NCI-H2196 (cell line): ENCODE results near the gene MGAT5.

Experiments used
- DNase-seq: peaks from one replicate; lab custom pipeline; 2025; ENCODE audit not compliant: unreplicated experiment; lab: John Stamatoyannopoulos, UW

Gene MGAT5, protein sequence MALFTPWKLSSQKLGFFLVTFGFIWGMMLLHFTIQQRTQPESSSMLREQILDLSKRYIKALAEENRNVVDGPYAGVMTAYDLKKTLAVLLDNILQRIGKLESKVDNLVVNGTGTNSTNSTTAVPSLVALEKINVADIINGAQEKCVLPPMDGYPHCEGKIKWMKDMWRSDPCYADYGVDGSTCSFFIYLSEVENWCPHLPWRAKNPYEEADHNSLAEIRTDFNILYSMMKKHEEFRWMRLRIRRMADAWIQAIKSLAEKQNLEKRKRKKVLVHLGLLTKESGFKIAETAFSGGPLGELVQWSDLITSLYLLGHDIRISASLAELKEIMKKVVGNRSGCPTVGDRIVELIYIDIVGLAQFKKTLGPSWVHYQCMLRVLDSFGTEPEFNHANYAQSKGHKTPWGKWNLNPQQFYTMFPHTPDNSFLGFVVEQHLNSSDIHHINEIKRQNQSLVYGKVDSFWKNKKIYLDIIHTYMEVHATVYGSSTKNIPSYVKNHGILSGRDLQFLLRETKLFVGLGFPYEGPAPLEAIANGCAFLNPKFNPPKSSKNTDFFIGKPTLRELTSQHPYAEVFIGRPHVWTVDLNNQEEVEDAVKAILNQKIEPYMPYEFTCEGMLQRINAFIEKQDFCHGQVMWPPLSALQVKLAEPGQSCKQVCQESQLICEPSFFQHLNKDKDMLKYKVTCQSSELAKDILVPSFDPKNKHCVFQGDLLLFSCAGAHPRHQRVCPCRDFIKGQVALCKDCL

DNA sequence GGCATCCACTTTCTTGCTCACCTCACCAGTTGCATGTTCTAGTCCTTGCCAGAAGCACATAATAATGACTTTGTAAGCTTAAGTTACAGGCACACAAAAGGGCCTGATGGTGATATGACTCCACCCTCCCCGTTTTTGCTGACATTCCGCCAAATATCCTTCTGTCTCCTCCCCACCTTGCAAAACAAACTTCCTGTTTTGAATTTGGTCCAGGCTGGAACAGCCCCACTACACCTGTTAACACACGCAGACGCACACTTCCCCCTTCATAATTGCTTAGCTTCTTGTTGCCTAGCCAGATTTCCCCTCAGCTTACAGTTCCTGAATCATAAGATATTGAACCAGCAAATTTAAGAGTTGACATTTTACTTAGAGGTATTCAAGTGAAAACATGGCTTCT, at the start of gene MGAT5:
TSS of gene MGAT5 (plus strand) at position 269 of the 400 bp plus-strand sequence. CDS start 332 bp downstream, outside the sequence.
- peak; percentile 92 for DNase-seq

DNA sequence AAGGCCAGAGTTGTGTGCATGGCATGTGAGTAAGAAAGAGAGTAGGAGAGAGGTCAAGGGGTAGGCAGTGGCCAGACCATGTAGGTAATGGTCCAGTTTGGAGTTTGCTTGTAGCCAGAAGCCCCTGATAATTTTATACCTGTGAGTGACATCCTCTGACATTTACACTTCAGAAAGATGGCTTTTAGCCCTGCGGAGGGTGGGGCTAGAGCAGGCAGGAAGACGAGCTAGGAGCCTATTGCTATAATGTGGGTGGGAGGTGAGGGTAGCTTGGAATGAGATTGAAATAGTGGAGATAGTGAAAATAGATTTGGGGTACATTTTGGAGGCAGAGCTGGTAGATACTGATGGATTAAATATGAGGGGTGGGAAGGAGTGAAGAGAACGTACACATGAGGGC, 48.8 kb upstream of the MGAT5 start:
- no peak for DNase-seq

DNA sequence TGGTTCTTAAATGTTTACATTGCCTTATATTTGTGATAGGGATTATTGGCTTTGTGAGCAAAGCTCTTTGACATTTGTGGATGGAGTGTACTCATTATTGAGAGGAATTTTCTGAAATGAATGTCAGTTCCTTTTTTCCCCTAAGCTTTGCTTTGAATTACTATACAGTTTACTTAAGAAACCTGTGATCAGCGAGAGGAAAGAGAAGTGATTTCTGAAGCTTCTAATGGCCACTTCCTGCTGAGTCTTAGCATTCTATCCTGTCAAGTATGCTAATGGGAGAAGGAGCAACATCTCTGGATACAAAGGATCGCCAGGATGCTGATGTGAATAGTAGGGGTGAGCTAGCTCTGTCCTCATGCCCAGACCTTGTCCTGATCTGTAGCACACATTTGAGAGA, 47.8 kb upstream of the MGAT5 start:
- no peak for DNase-seq

DNA sequence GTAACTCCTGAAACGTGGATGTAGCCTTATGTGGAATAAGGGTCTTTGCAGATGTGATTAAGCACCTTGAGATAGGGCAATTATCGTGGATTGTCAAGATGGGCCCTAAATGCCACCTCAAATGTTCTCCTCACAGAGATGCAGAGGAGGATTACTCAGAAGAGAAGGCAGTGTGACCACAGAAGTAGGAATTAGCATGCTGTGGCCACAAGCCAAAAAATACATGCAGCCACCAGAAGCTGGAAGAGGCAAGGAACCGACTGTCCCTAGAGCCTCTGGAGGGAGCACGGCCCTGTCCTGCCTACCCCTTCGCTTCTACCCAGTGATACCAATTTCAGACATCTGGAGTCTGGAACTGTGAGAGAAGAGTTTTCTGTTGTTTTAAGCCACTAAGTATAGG, 47.3 kb upstream of the MGAT5 start:
- no peak for DNase-seq

DNA sequence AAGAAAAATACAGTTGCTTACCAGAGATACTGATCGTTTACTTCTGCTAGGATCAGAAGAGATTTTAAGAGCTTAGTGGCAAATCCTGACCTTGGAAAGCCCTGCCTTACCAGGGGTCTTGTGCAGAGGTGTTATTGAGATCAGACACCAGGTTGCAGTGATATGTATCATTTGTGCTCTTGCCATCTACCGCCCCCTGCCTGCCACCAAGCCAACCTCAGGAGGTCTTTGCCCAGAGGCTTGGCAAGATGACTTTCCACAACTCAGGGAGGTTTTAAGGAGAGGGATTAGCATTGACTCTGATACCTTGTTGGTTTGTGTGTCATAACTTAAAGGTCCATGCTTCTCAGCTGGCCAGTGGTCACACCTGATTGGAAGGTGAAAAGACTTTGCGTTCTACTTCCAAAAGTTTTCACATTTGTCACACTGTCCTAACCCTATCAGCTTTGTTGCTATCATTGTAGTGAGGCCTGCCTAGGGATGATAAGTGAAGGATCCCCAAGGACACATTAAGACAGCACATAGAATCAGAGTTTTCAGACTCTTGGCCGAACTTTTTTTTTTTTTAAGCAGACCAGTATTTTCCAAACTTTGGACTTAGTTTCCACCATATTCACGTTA, 46.2 kb upstream of the MGAT5 start:
- DNase-seq, result no peak

DNA sequence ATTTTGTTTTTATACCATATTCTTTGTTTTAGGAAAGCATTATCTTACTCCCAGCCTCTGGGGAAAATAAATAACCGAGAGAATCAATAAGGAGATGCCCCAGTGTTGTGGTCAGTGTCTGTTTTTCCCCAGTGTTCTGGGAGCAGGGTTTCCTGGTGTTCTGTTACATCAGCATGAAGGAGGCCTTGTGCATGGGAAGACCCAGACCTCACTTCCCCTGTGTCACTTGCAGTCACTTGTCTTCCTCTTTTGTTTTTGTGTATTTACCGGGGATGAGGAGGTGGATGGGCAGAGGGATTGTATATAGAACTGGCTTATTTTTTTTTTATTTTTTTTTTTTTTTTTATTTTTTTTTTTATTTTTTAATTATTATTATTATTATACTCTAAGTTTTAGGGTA, 45.0 kb upstream of the MGAT5 start:
- DNase-seq, result no peak

DNA sequence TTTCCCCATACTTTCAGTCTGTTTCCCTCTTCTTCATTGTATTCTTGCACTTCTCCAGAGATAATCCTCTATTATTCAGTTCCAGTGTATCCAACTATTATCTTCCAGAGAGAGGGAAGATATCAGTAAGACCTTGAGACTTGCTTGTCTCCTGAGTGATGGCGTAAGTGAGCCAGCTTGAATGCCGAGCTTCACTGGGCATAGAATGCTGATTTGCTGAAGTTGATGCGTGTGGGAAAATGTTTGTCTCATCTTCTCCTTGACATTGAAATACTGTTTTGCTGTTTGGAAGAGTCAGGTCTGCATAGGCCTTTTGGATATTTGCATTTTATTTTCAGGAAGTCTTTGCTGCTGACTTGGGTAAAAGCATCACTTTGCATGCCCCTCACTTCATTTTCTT, 41.1 kb upstream of the MGAT5 start:
- no peak for DNase-seq

DNA sequence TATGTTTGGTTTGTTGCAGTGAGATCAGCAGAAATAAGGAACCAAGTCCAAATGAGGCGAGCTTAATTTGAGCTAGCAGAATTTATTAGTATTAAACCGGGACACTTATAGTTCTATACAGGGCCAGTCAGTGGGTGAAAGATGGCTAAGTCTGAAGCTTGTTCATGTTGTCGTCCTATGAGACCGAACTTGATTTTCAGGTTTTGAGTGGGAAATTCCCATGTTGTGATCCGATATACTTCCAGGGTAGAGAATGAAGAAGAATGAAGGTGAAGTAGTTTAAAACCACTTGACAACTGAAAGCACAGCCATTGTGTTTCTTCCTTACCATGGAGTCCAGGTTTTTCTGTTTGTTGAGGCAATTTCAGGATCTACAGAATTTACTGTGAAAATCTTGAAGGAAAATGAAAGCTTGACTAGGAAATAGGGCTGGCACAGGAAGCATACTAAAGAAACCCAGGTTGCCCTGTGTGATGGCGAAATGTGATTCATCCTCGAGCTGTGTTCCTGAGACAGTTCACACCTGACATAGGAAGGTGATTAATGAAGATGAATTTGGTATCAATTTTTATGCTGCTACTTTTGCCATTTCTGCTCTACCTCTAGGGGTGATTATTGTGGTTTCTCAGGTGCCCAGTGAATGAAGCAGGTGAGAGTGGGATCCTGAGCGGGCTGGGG, 37.6 kb upstream of the MGAT5 start:
- peak; percentile 12 for DNase-seq

DNA sequence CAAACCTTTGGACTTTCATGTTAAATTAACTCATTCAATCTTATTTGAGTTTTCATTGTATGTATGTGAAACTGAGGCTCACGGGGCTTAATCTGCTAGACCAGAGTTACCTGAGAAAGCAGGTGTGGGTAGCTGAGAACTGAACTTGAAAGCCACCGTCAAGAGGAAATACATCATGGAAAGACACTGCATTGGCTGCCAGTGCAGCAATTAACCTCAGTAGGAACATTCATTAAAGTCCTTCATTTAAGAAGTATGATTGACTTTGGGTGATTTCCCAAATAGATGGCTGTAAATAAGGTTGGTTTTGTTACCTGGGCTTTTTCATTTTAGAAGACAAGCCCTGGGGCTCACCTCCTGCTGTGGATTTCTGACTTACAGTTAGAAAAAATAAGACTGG, 36.5 kb upstream of the MGAT5 start:
- DNase-seq, result no peak

DNA sequence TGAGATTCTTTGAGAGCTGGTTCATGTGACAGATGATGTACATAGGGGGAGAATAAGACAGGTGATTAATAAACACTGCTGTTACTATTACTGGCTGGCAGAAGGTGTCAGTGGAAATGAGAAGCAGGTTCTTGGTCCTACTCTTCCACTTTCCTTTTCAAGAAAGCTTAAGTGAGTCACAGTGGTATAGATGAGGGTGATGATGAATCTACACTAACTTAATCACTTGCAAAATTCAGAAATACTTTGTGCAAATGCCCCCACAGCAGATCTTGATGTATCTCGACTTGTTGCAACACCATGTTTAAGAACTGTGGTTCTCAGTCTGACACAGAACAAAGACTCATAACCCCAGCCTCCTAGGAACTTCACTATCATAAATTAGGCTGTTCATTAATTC, 35.9 kb upstream of the MGAT5 start:
- no peak for DNase-seq

DNA sequence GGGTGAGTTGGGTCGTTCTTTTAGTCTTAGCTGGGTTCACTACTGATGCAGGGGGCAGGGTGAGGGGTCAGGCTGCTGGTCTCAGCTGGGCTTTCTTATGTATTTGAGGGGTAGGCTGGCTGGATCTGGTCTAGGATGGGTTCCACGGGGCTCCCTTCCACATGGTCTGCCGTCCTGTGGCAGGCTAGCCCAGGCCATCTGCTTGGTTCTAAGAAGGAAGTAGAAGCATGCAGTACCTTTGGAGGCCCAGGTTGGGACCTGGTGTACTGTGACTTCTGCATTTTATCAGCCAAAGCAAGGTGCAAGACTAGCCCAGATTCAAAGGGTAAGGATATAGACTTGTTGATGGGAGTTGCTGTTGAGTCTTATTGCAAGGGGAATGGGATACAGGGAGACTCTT, 35.5 kb upstream of the MGAT5 start:
- DNase-seq, result no peak

DNA sequence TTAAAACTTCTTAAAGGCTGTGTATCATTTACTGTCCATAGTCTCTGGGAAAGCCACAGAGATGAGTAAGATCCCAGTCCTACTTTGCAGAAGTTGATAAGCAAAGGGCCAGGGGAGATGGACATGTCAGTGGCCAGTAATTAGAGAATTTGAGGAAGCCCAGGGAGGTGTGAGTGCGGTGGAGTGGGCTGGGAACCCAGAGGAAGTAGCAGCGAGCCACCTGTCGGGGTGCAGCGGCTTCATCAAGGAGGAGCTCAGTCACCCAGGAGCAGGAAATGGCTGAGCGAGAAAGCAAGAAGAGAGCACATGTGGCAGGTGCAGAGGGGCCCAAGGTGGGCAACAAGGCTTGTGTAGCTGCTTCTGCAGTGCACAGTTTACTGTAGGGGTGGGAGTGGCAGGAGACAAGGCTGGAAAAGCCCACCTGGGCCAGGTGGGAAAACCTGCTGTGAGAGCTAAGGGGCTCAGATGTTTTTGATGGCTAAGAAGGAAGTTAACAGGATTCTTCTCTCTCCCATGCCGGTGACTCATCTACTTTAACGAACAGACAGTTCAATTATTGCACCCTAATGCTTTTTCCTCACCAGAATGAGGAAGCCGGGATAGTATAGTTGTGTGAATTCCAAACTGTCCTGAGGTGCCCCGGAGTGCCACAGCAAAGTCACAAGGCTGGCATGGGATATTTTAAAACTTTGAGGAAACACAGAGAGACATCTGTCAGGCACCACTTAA, 34.8 kb upstream of the MGAT5 start:
- DNase-seq, result no peak

DNA sequence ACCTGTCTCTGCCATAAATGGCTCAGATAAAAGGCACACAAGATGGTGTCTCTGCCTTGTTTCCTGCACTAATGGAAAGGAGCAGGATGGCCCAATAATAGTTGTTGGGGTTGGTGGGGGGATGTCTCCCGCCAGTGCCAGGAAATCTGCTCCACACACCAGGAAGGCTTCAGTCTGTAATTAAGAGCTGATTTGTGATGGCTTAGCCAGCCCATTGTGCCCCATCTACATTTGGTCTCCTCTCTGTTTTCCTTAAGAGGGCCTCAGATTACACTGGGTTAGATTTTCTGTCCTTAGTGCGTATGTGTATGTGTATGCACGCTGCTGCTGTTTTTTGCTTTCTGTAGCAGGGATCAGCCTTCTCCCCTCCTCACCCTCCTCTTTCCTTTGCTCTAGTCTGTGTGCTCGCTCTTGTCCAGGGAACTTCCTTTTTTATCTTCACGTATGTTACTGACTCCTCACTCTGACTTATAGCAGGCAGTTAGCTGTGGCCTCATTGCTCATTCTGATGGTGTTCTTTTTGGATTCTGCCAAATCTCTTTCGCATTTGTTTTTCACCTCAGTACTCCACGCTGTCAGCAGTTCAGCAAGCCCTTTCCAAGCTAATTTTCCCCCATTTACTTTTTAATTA, 33.4 kb upstream of the MGAT5 start:
- no peak for DNase-seq

DNA sequence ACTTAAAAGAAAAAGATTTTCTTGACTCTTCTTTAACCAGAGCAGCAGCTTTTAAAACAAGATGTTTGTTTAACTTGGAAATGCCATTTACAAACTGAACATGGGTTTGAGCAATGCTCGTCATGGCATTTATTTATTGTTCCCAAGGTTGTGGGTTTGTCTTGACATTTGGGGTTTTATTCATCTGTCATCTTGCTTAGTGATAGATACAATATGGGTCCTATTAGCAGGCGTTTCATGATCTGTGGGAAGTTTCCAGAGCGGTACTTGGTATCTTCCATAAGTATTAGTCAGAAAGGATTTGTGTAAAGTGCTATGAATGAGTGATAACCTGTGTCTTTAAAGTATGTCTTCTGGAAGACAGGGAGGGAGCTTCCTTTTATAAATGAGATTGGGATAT, 29.9 kb upstream of the MGAT5 start:
- DNase-seq, result no peak

DNA sequence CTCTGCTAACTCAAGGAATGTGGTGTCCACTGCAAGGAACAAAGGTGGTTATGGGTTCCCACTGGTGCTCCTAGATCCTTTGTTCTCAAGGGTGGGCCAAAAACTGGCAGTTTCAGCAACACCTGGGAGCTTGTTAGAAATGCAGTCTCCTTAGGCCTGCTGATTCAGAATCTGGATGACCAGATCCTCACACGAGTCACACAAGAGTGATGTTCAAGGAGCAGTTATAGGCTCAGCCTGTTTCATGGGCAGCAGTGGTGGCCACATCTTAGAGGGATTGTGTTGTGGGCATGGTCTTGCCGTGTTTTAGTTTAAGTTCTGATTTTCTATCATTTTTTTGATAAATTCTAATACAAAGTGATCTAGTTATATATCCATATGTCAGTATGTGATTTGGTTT, 28.7 kb upstream of the MGAT5 start:
- DNase-seq, result no peak

DNA sequence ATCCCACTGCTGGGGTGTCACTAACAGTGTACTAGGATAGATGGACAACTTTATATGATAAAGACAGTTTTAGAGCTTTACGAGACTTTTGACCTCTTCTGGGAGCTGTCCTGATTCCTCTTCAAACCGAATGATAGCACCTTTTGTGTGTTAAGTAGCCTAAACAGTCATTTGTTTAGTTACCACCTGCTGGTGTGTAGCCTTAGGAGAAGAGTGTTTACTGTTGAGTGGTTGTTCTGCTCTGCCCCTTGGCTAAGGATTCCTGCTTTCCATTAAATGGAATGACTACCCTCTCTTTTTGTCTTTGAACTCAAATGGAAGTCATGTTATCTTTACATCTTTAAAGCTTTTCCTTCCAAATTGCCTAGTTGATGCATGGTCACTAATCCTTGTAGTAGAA, 28.0 kb upstream of the MGAT5 start:
- no peak for DNase-seq

DNA sequence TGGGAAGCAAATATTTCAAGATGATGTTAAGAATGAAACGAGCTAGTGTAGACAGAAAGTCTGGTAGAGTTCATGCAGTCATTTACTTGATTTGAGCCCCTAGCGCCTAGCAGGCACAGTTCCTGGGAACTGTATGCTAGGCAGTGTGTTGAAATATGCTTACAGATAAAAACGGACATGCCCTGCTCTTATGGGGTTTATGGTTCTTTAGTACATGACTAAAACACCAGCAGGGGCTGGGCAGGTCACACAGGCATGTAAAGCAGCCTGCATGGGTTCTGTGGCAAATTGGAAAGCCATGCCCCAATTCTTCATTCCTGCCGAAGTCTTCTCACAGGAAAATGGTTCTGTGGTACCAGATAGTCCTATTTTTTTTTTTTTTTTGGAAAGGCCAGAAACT, 27.3 kb upstream of the MGAT5 start:
- DNase-seq, result no peak

DNA sequence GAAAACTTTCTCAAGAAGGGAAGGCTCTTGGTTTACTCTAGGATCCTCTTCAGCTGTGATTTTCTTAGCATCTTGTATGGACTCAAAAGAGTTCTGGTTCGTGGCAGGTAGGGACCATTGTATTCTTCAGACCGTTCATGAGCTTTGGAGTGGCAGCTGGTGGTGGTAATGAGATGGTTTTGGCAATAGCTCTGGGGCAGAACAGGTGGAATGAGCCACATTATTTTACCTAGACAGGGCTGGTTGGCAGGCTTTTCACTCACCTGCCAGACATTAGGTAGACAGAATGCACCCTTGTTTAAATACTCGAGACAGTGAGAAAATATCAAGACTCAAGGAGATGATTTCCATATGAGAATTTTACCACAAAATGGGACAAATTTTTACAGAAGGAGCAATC, 26.2 kb upstream of the MGAT5 start:
- DNase-seq, result peak; percentile 67

DNA sequence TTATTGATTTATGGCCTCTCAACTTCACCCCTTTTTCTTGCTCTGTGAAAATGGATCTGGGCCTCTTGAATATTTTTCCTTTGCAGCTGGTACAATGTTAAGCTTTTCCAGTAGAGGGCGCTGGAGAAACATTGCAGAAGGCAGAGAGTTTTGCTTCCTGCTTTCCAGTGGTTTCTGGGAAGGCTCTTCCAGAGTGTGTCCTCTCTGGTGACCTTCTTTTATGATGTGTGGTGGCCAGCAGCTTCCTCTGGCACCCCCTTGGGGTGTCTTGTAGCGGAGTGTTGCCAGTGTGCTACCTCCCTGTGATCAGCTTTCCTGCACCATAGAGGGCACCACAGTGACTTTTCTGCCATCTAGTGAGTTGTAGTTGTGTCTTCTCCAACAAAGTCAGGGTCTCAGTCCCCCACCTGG, 25.4 kb upstream of the MGAT5 start:
- peak; percentile 19 for DNase-seq

DNA sequence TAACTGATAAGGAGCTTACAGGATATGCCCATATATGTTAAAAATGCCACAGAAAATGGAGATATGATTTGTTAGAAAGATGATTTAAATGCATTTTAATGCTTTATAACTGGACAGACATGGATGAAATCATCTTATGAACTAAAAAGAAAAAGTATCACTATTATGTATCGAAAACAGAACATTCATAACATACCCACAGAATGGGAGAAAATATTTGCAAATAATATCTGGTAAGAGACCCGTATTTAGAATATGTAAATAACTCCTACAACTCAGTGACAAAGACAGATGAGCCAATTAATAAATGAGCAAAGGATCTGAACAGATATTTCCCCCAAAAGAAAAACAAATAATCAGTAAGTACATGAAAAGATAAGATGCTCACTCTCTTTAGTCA, 24.3 kb upstream of the MGAT5 start:
- no peak for DNase-seq
